Measurements from ENCODE around the gene LYPLAL1.

GRCh38 chr1:219179293-219179692 lies 5.6 kb downstream of the LYPLAL1 start:
- TF ChIP-seq, protein P1, sequence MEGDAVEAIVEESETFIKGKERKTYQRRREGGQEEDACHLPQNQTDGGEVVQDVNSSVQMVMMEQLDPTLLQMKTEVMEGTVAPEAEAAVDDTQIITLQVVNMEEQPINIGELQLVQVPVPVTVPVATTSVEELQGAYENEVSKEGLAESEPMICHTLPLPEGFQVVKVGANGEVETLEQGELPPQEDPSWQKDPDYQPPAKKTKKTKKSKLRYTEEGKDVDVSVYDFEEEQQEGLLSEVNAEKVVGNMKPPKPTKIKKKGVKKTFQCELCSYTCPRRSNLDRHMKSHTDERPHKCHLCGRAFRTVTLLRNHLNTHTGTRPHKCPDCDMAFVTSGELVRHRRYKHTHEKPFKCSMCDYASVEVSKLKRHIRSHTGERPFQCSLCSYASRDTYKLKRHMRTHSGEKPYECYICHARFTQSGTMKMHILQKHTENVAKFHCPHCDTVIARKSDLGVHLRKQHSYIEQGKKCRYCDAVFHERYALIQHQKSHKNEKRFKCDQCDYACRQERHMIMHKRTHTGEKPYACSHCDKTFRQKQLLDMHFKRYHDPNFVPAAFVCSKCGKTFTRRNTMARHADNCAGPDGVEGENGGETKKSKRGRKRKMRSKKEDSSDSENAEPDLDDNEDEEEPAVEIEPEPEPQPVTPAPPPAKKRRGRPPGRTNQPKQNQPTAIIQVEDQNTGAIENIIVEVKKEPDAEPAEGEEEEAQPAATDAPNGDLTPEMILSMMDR (IDR thresholded peaks at IDR 0.05): no peak
- TF ChIP-seq POLR2A (IDR thresholded peaks at IDR 0.05): no peak

Data from thyroid gland (tissue), 4 donors.